Activated gamma-delta T cell treated with Interleukin-2 at 50 U/mL for 16 hours (primary cell): ENCODE data around the gene CCDC171.
"Not testable (repeated sequence)": the region's sequence is repeated elsewhere in the genome, so short reads cannot be mapped to it uniquely, and the experiment has no call there.

Experiments used
- DNase-seq: peaks from one replicate; pipeline ENCODE4 v3.0.0-alpha.2; 2020

The CCDC171 gene

GRCh38 chr9:15769547-15769946 is 216.7 kb downstream of the CCDC171 start:
- DNase-seq, result no peak

- DNase-seq, result no peak
Observed at GRCh38 chr9:15778861-15779260, 226.0 kb downstream of the CCDC171 start.

GRCh38 chr9:15782106-15782505 is 229.3 kb downstream of the CCDC171 start:
- no peak for DNase-seq

GRCh38 chr9:15785584-15785983 is 232.7 kb downstream of the CCDC171 start:
- no peak for DNase-seq

GRCh38 chr9:15786616-15787015 is 233.8 kb downstream of the CCDC171 start:
- DNase-seq, result no peak

- not testable (repeated sequence) for DNase-seq
Observed at GRCh38 chr9:15810219-15810899, 257.5 kb downstream of the CCDC171 start.

GRCh38 chr9:15813076-15813475 is 260.2 kb downstream of the CCDC171 start:
- no peak for DNase-seq

GRCh38 chr9:15824310-15824709 is 271.5 kb downstream of the CCDC171 start:
- DNase-seq, result no peak

GRCh38 chr9:15831384-15831783 is 278.5 kb downstream of the CCDC171 start:
- DNase-seq, result no peak

GRCh38 chr9:15834541-15834940 is 281.7 kb downstream of the CCDC171 start:
- DNase-seq, result no peak

- no peak for DNase-seq
Observed at GRCh38 chr9:15837079-15837679, 284.3 kb downstream of the CCDC171 start.

- no peak for DNase-seq
Observed at GRCh38 chr9:15842051-15842450, 289.2 kb downstream of the CCDC171 start.

- no peak for DNase-seq
Observed at GRCh38 chr9:15843316-15843715, 290.5 kb downstream of the CCDC171 start.

GRCh38 chr9:15843931-15844330 is 291.1 kb downstream of the CCDC171 start:
- no peak for DNase-seq

GRCh38 chr9:15846611-15847010 is 293.8 kb downstream of the CCDC171 start:
- no peak for DNase-seq

- DNase-seq, result no peak
Observed at GRCh38 chr9:15849871-15850270, 297.0 kb downstream of the CCDC171 start.

GRCh38 chr9:15851766-15852165 is 298.9 kb downstream of the CCDC171 start:
- no peak for DNase-seq

GRCh38 chr9:15856591-15856990 is 303.7 kb downstream of the CCDC171 start:
- DNase-seq, result no peak

GRCh38 chr9:15867334-15867733 is 314.5 kb downstream of the CCDC171 start:
- no peak for DNase-seq

- no peak for DNase-seq
Observed at GRCh38 chr9:15867988-15868387, 315.1 kb downstream of the CCDC171 start.

- DNase-seq, result no peak
Observed at GRCh38 chr9:15873573-15874177, 320.8 kb downstream of the CCDC171 start.

GRCh38 chr9:15882328-15882727 is 329.5 kb downstream of the CCDC171 start:
- no peak for DNase-seq

GRCh38 chr9:15882883-15883282 is 330.0 kb downstream of the CCDC171 start:
- no peak for DNase-seq

- no peak for DNase-seq
Observed at GRCh38 chr9:15885464-15885863, 332.6 kb downstream of the CCDC171 start.
